HepG2 (cell line): ENCODE data around the gene RNF222. TPM values are rescaled to one million over a fixed set of nuclear protein-coding genes. Genes with fewer than 3 reads are reported as not detected.
"Not testable (repeated sequence)": the region's sequence is repeated elsewhere in the genome, so short reads cannot be mapped to it uniquely, and the experiment has no call there.

ENCODE experiments used
- ATAC-seq: fragments of 200-7000 bp; cut with Tn5 transposase; 3 replicates; pipeline ENCODE4 v1.9.1; 2020; ENCODE audit warnings: mild to moderate bottlenecking, moderate library complexity
- BruUV-seq: library from RNA; stranded (reverse); fragments of 400-500 nt; replicated peaks from 2 replicates; lab custom pipeline; 2021; lab: Mats Ljungman, UMichigan
- CTCF ChIA-PET: fragments of 300-600 bp; formaldehyde crosslinking; extraction: SDS; loops from one replicate; lab custom pipeline; 2021; ENCODE audit warnings: low total read pairs, inconsistent platforms, low intra/inter-chr PET ratio; lab: Yijun Ruan, JAX
- POLR2A ChIA-PET: fragments of 350-600 bp; sonication (Branson Sonifier 250); formaldehyde crosslinking; loops from one replicate; lab custom pipeline; 2020; ENCODE audit warnings: antibody characterized with exemption, inconsistent platforms; lab: Yijun Ruan, JAX
- DNase-seq: peaks from one replicate; pipeline ENCODE4 v3.0.0-alpha.2; 2015; ENCODE audit warnings: low spot score
- FAIRE-seq: peaks from 3 replicates; lab custom pipeline; 2011; peaks lifted over from hg19 to GRCh38; lab: Jason Lieb, UNC
- H2AFZ ChIP-seq: one replicate; pipeline ENCODE4 v1.6.1; 2011; ENCODE audit warnings: low read length, inconsistent platforms
- H3K27ac ChIP-seq: fragments of 300-600 bp; 3 replicates; pipeline ENCODE4 v1.8.0; 2011; ENCODE audit warnings: mixed run types, mild to moderate bottlenecking, mixed read lengths, low read length, inconsistent platforms; ENCODE audit not compliant: insufficient read depth; ENCODE audit errors: extremely low read length
- H3K27me3 ChIP-seq, 2 experiments: fragments of 200-600 bp in 1 of 2; 2 replicates in 1 of 2; 3 replicates in 1 of 2; pipeline versions ENCODE4 v1.6.0 to v1.8.0; 2011; ENCODE audit warnings: low read length in 2 of 2, mild to moderate bottlenecking in 2 of 2, moderate library complexity in 2 of 2, inconsistent platforms in 1 of 2; ENCODE audit not compliant: insufficient read depth in 2 of 2, control insufficient read depth in 1 of 2
- H3K36me3 ChIP-seq, 2 experiments: fragments of 200-600 bp in 1 of 2; replicated peaks in 1 of 2; 2 replicates in 1 of 2; 3 replicates in 1 of 2; pipeline versions ENCODE4 v1.5.1 to v1.8.0; 2011; ENCODE audit warnings: low read length in 2 of 2, inconsistent platforms in 1 of 2; ENCODE audit not compliant: insufficient read depth in 2 of 2, control insufficient read depth in 1 of 2
- H3K4me1 ChIP-seq: 2 replicates; pipeline ENCODE4 v1.5.1; 2012; ENCODE audit warnings: low read length, inconsistent platforms; ENCODE audit not compliant: insufficient read depth
- H3K4me2 ChIP-seq: 2 replicates; pipeline ENCODE4 v1.6.0; 2011; ENCODE audit warnings: low read depth, low read length, inconsistent platforms
- H3K4me3 ChIP-seq, 3 experiments: fragments of 200-600 bp in 1 of 3; sonication (generic), shearing (Covaris generic) in 1 of 3; replicated peaks in 1 of 3; 2 replicates each; pipeline ENCODE4 v1.5.1; 2011 to 2016; ENCODE audit warnings: low read length in 3 of 3, inconsistent platforms in 2 of 3, low read depth in 2 of 3, mild to moderate bottlenecking in 2 of 3, control low read depth in 1 of 3, mixed read lengths in 1 of 3; ENCODE audit not compliant: insufficient read depth in 1 of 3
- H3K79me2 ChIP-seq: one replicate; pipeline ENCODE4 v1.6.1; 2011; ENCODE audit warnings: low read length, inconsistent platforms; ENCODE audit not compliant: insufficient read depth
- H3K9ac ChIP-seq: 2 replicates; pipeline ENCODE4 v1.6.0; 2011; ENCODE audit warnings: mild to moderate bottlenecking, low read depth, low read length, inconsistent platforms; ENCODE audit not compliant: insufficient read depth
- H3K9me3 ChIP-seq: 2 replicates; pipeline ENCODE4 v1.5.1; 2012; ENCODE audit warnings: mild to moderate bottlenecking, low read length
- H4K20me1 ChIP-seq: 2 replicates; pipeline ENCODE4 v1.6.0; 2011; ENCODE audit warnings: inconsistent platforms, mild to moderate bottlenecking, low read length, moderate library complexity; ENCODE audit not compliant: insufficient read depth
- PHF5A ChIP-seq: IDR thresholded peaks from one replicate; pipeline ENCODE4 v1.6.1; 2018; ENCODE audit warnings: low read depth, missing genetic modification reagents; ENCODE audit not compliant: unreplicated experiment
- WGBS: methylation state at CpG from one replicate; pipeline ENCODE4 v1.1.6; 2017; ENCODE audit warnings: low lambda C conversion rate; 5-methylcytosine and 5-hydroxymethylcytosine counted together
- in situ Hi-C: cut with HindIII; loops from 2 replicates; pipeline ENCODE4 v1.10.0; 2017; ENCODE audit warnings: low pct_unique_long_range_greater_than_20kb; ENCODE audit not compliant: extremely low pct_ligation_motif_present
- intact Hi-C: fragments of 100-400 bp; cut with micrococcal nuclease; formaldehyde crosslinking; loops from one replicate; pipeline ENCODE4 v1.10.0; 2022; ENCODE audit not compliant: unreplicated experiment
- polyA plus RNA-seq, 8 experiments: library from polyadenylated mRNA; depleted of rRNA in 3 of 8; stranded (reverse) in 7 of 8; unstranded in 1 of 8; fragments of >200 nt; fragmentation: Illumina TruSeq in 4 of 8; extraction: Trizol in 4 of 8; gene quantifications; 2 replicates each; pipeline versions ENCODE4 v1.2.1 to v1.2.3, GENCODE V29; 2011 to 2016; ENCODE audit warnings: low read depth in 4 of 8, missing spikeins in 1 of 8, mixed read lengths in 1 of 8; ENCODE audit not compliant: insufficient read depth in 1 of 8
- total RNA-seq, 5 experiments: library from RNA; depleted of rRNA; stranded (reverse); fragments of >200 nt; fragmentation: Illumina TruSeq; extraction: Trizol; gene quantifications; 2 replicates each; pipeline ENCODE4 v1.2.3, GENCODE V29; 2016; ENCODE audit warnings: low read depth in 1 of 5
- TF ChIP-seq, protein P1 (sequence below), 2 experiments: IDR thresholded peaks; 2 replicates each; pipeline ENCODE4 v1.6.1; 2011 to 2012; ENCODE audit warnings: low read length in 2 of 2, borderline replicate concordance in 1 of 2, low read depth in 1 of 2, mild to moderate bottlenecking in 1 of 2, moderate library complexity in 1 of 2

Gene RNF222
- total and polyA plus RNA-seq, 2 of the 13 experiments (the other 11 are each of a cell fraction or from before 2014, with no cell fraction given): not detected

DNA sequence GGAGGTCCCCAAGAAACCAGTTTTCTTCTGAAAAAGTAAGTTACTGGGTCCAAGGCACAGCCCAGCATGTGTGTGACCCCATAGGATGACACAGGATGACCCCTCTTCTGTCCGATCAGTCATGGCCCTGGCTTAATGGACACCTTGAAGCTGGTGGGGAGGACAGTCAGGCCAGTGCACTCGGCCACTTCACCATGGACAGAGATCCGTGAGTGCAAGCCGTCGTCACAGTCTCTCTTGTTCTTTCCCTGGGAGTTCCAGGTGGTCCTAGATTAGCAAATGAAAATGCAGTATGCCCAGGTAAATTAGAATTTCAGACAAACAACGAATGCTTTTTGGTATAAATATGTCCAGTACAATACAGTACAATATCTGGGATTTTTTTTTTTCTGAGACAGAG is 1.4 kb upstream of the RNF222 start:
- Histone ChIP-seq H3K9me3 (no peaks in the 10 kb centered on the region), H3K27me3 (peaks cover 0 to 29% of the 10 kb centered on the region in 2 experiments; a peak in 3 of 5 replicates), H3K27ac (no peak overlapping the region)
- in situ Hi-C loops: no loop called here
- no peak for DNase-seq
- BruUV-seq: no TSS peak
- WGBS: 43% methylated on average over 3 of the region's 6 CpGs
- TF ChIP-seq, protein P1, sequence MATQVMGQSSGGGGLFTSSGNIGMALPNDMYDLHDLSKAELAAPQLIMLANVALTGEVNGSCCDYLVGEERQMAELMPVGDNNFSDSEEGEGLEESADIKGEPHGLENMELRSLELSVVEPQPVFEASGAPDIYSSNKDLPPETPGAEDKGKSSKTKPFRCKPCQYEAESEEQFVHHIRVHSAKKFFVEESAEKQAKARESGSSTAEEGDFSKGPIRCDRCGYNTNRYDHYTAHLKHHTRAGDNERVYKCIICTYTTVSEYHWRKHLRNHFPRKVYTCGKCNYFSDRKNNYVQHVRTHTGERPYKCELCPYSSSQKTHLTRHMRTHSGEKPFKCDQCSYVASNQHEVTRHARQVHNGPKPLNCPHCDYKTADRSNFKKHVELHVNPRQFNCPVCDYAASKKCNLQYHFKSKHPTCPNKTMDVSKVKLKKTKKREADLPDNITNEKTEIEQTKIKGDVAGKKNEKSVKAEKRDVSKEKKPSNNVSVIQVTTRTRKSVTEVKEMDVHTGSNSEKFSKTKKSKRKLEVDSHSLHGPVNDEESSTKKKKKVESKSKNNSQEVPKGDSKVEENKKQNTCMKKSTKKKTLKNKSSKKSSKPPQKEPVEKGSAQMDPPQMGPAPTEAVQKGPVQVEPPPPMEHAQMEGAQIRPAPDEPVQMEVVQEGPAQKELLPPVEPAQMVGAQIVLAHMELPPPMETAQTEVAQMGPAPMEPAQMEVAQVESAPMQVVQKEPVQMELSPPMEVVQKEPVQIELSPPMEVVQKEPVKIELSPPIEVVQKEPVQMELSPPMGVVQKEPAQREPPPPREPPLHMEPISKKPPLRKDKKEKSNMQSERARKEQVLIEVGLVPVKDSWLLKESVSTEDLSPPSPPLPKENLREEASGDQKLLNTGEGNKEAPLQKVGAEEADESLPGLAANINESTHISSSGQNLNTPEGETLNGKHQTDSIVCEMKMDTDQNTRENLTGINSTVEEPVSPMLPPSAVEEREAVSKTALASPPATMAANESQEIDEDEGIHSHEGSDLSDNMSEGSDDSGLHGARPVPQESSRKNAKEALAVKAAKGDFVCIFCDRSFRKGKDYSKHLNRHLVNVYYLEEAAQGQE (IDR thresholded peaks at IDR 0.05; ENCODE audit: borderline replicate concordance in 1 of 2, low read depth in 1 of 2, low read length in 2 of 2): peak; percentile 9 to 54; a peak in 3 of 4 replicates
- TF ChIP-seq PHF5A: no peak
- TF ChIP-seq, all 625 proteins: peak for 1
- Histone ChIP-seq H3K4me2 (no peak overlapping the region), H3K4me1 (peaks cover 8% of the 10 kb centered on the region; the same call in 1 of the 2 replicates), H3K79me2 (no peaks in the 10 kb centered on the region), H2AFZ (no peak overlapping the region), H3K36me3 (no peaks in the 10 kb centered on the region), H4K20me1 (no peaks in the 10 kb centered on the region), H3K4me3 (no peak overlapping the region), H3K9ac (no peak overlapping the region)
- ChIA-PET CTCF (no interaction called here), POLR2A (no interaction called here)
- FAIRE-seq (no peak), ATAC-seq (no peak)
- intact Hi-C loops: no loop called here

DNA sequence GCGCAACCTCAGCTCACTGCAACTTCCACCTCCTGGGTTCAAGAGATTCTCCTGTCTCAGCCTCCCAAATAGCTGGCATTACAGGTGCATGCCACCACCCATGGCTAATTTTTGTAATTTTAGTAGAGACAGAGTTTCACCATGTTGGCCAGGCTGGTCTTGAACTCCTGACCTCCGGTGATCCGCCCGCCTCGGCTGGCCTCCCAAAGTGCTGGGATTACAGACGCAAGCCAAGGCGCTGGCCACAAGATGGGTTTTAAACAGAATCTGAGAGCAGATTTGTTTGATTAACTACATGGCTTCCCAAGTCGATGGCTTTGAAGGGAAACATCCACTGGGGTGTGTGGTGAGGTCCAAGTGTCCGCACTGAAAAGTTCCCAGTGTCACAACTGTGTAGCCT is 3.1 kb downstream of the RNF222 start:
- H3K4me2 ChIP-seq, H3K9me3 ChIP-seq, BruUV-seq, intact Hi-C loops, H3K79me2 ChIP-seq, H3K36me3 ChIP-seq, FAIRE-seq, H3K4me3 ChIP-seq, in situ Hi-C loops, H3K27ac ChIP-seq, CTCF ChIA-PET, H2AFZ ChIP-seq, ATAC-seq, H4K20me1 ChIP-seq, DNase-seq, POLR2A ChIA-PET, H3K9ac ChIP-seq: not testable (repeated sequence)
- Histone ChIP-seq H3K27me3 (peaks cover 0 to 44% of the 10 kb centered on the region in 2 experiments; a peak in 4 of 5 replicates), H3K4me1 (peaks cover 18% of the 10 kb centered on the region)
- 30% methylated on average over 8 of the region's 9 CpGs for WGBS
